ENCODE data around the gene MIGA2. TPM values are rescaled to one million over a fixed set of nuclear protein-coding genes. Genes with fewer than 3 reads are reported as not detected.

MIGA2 gene
- total and polyA plus RNA-seq, 2 of the 4 experiments (the other 2 are of a cell fraction), result 12.5 to 25.3 TPM

GRCh38 chr9:129008469-129008965 is 27.9 kb upstream of the MIGA2 start:
- Histone ChIP-seq H4K91ac (ENCODE audit: insufficient read depth, low read depth, low read length) (no peak overlapping the region), H3K27me3 (ENCODE audit: control insufficient read depth, insufficient read depth, low read length) (no peaks in the 10 kb centered on the region), H4K8ac (ENCODE audit: low read depth in 2 of 2, low read length in 2 of 2) (no peak overlapping the region), H3K27ac (ENCODE audit: insufficient read depth, low read length) (no peak overlapping the region), H2BK20ac (ENCODE audit: low read depth, low read length) (no peak overlapping the region), H3K79me1 (ENCODE audit: low read depth in 1 of 2, low read length in 2 of 2) (no peaks in the 10 kb centered on the region), H2AK5ac (ENCODE audit: low read depth, low read length) (no peak overlapping the region), H3K23ac (ENCODE audit: low read depth, low read length) (no peak overlapping the region), H3K14ac (replicated peaks; ENCODE audit: low read depth, low read length) (no peak overlapping the region), H2BK120ac (ENCODE audit: low read depth, low read length) (no peak overlapping the region), H2AFZ (replicated peaks; ENCODE audit: low read length, poor library complexity) (no peak overlapping the region), H3K4me2 (ENCODE audit: low read depth, low read length) (no peak overlapping the region), H3K4me1 (ENCODE audit: control insufficient read depth, insufficient read depth, low read length) (no peaks in the 10 kb centered on the region), H4K5ac (ENCODE audit: low read depth, low read length) (no peak overlapping the region), H2BK15ac (ENCODE audit: low read depth, low read length) (no peak overlapping the region), H4K20me1 (ENCODE audit: insufficient read depth, low read length) (peaks cover 7% of the 10 kb centered on the region), H2AK9ac (replicated peaks; ENCODE audit: low read depth, low read length, poor library complexity) (peak overlapping the region; percentile 24), H3K56ac (ENCODE audit: extremely low read depth, insufficient read depth, low read length) (no peak overlapping the region), H3K9me1 (ENCODE audit: insufficient read depth, low read length) (no peaks in the 10 kb centered on the region), H3K9ac (ENCODE audit: low read depth, low read length) (no peak overlapping the region), H3K18ac (ENCODE audit: low read depth, low read length) (no peak overlapping the region), H3K4ac (ENCODE audit: low read depth, low read length) (no peak overlapping the region), H3K9me3 (ENCODE audit: control insufficient read depth, insufficient read depth, low read length) (no peaks in the 10 kb centered on the region), H2BK5ac (ENCODE audit: low read depth, low read length, poor library complexity, severe bottlenecking) (no peak overlapping the region), H3K4me3 (ENCODE audit: insufficient read depth, low read depth, low read length) (no peak overlapping the region), H3K36me3 (ENCODE audit: control insufficient read depth, insufficient read depth, low read length) (peaks cover 40% of the 10 kb centered on the region)
- 90% methylated on average over 2 of the region's 6 CpGs; no CpG with 5 or more reads in 1 of the 2 experiments for WGBS, 2 experiments (ENCODE audit: extremely low coverage in 2 of 2, insufficient read length in 1 of 2)
- dilution Hi-C loops (cut with HindIII; ENCODE audit: low sequenced_read_pairs, unreplicated experiment) (no loop called here), intact Hi-C loops (cut with micrococcal nuclease) (no loop called here), in situ Hi-C loops (cut with MboI; ENCODE audit: low sequenced_read_pairs) (no loop called here)
- ChIA-PET POLR2A (ENCODE audit: unreplicated experiment) (no interaction called here), CTCF (no interaction called here)
- ATAC-seq (ENCODE audit: low read depth) (no peak), DNase-seq (no peak)
- TF ChIP-seq SMC3 (IDR thresholded peaks at IDR 0.05; ENCODE audit: low read depth, low read length) (no peak), FOS (IDR thresholded peaks at IDR 0.05; ENCODE audit: low read depth, low read length) (no peak), CHD1 (IDR thresholded peaks at IDR 0.05; ENCODE audit: low read depth, low read length) (no peak)
- TF ChIP-seq, protein P1, sequence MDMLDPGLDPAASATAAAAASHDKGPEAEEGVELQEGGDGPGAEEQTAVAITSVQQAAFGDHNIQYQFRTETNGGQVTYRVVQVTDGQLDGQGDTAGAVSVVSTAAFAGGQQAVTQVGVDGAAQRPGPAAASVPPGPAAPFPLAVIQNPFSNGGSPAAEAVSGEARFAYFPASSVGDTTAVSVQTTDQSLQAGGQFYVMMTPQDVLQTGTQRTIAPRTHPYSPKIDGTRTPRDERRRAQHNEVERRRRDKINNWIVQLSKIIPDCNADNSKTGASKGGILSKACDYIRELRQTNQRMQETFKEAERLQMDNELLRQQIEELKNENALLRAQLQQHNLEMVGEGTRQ (IDR thresholded peaks at IDR 0.05; ENCODE audit: low read depth, low read length), result no peak
- BruUV-seq (replicated peaks), result no TSS peak

Measured in IMR-90 (cell line).